ENCODE data around the gene GALNT13. TPM values are rescaled to one million over a fixed set of nuclear protein-coding genes. Genes with fewer than 3 reads are reported as not detected.
A peak's percentile ranks its signal among the peaks of the same experiment; 100 is the strongest.

Gene GALNT13
- total RNA-seq, 2 donors from 2014 or later: 0.33 to 5.7 TPM

- 38 to 42% methylated on average over 6 of the region's 6 CpGs for WGBS, 2 donors
- Histone ChIP-seq H3K4me1 (peaks cover 20% of the 10 kb centered on the region), H3K27me3 (no peaks in the 10 kb centered on the region), H3K27ac (no peak overlapping the region), H3K9me3 (no peaks in the 10 kb centered on the region), H3K4me3 (no peak overlapping the region), H3K36me3 (replicated peaks in 1 of 2; ENCODE audit: insufficient read depth in 1 of 2, low read depth in 2 of 2) (no peaks in the 10 kb centered on the region)
- ATAC-seq (peak; percentile 33), DNase-seq (no peak)
- intact Hi-C loops (cut with DNase I): no loop called here
- TF ChIP-seq, protein P1, sequence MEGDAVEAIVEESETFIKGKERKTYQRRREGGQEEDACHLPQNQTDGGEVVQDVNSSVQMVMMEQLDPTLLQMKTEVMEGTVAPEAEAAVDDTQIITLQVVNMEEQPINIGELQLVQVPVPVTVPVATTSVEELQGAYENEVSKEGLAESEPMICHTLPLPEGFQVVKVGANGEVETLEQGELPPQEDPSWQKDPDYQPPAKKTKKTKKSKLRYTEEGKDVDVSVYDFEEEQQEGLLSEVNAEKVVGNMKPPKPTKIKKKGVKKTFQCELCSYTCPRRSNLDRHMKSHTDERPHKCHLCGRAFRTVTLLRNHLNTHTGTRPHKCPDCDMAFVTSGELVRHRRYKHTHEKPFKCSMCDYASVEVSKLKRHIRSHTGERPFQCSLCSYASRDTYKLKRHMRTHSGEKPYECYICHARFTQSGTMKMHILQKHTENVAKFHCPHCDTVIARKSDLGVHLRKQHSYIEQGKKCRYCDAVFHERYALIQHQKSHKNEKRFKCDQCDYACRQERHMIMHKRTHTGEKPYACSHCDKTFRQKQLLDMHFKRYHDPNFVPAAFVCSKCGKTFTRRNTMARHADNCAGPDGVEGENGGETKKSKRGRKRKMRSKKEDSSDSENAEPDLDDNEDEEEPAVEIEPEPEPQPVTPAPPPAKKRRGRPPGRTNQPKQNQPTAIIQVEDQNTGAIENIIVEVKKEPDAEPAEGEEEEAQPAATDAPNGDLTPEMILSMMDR (IDR thresholded peaks at IDR 0.05): no peak
- TF ChIP-seq POLR2A (IDR thresholded peaks at IDR 0.05): no peak
These were observed 578.4 kb downstream of the GALNT13 start for GRCh38 chr2:154449951-154450658.

- no peak for ATAC-seq
- Histone ChIP-seq H3K36me3 (replicated peaks in 1 of 2; ENCODE audit: insufficient read depth in 1 of 2, low read depth in 2 of 2) (no peaks in the 10 kb centered on the region), H3K9me3 (no peaks in the 10 kb centered on the region), H3K27ac (no peak overlapping the region), H3K27me3 (no peaks in the 10 kb centered on the region), H3K4me3 (no peak overlapping the region), H3K4me1 (peaks cover 17% of the 10 kb centered on the region)
- DNase-seq: no peak
- WGBS, 2 donors: 49 to 51% methylated on average over 2 of the region's 2 CpGs
- intact Hi-C loops (cut with DNase I): no loop called here
- no peak for TF ChIP-seq POLR2A (IDR thresholded peaks at IDR 0.05)
- TF ChIP-seq, protein P1 (IDR thresholded peaks at IDR 0.05): no peak
These were observed 580.7 kb downstream of the GALNT13 start for GRCh38 chr2:154452471-154452870.

DNA sequence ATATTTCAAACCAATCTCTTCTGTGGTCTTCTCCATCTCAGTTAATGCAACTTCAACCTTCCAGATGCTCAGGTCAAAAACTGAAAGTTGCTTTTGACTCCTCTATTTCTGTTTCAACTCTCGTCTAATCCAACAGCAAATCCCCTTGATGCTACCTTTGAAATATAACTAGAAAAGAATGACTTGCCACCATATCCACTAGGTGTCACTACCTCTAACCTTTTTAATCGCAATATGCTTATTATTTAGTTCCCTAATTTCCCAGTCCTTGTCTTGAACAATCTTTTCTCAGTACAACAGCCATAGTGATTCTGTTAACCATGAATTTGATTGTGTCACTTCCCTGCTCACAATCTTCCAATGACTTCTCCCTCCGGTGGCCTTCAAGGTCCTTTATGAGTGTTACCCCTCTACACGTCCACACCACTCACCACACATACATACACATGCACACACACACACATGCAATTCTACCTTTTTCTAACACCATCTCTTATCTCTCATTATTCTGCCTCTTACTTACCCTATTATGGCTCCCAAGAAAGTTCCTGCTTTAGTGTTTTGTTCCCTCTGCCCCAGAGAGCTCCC lies 581.3 kb downstream of the GALNT13 start:
- H3K4me1 ChIP-seq: peaks cover 12% of the 10 kb centered on the region
- no peak for TF ChIP-seq POLR2A (IDR thresholded peaks at IDR 0.05)
- TF ChIP-seq, protein P1 (IDR thresholded peaks at IDR 0.05): peak in 5 of 7 experiments; percentile 13 to 45 (median 43)
- intact Hi-C loops (cut with DNase I): no loop called here
- H3K9me3 ChIP-seq: no peaks in the 10 kb centered on the region
- no peak overlapping the region for H3K4me3 ChIP-seq
- DNase-seq: no peak
- H3K36me3 ChIP-seq (replicated peaks in 1 of 2; ENCODE audit: insufficient read depth in 1 of 2, low read depth in 2 of 2): no peaks in the 10 kb centered on the region
- 44 to 47% methylated on average over 4 of the region's 4 CpGs for WGBS, 2 donors
- H3K27ac ChIP-seq: no peak overlapping the region
- ATAC-seq: peak; percentile 45
- no peaks in the 10 kb centered on the region for H3K27me3 ChIP-seq

DNA sequence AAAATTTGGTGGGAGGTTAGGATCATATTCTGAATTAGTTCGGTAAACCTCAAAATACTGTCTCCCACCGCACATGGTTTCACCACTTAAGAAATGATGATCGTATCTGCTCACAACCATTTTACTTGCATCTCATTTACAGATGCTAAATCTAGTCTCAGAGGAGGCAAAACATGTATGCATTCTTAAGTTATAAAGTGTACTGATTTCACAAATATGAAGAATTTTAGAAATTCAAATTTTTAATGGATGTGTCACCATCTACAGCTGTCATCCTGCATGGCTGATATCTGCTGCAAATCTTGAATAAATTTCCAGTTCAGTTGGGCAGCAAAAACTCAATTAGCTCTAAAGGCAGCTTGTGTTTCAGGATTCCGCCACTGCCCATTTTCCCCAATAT lies 583.4 kb downstream of the GALNT13 start:
- no peaks in the 10 kb centered on the region for H3K27me3 ChIP-seq
- TF ChIP-seq, protein P1 (IDR thresholded peaks at IDR 0.05): no peak
- TF ChIP-seq POLR2A (IDR thresholded peaks at IDR 0.05): no peak
- WGBS, 2 donors: 92 to 96% methylated on average over 4 of the region's 4 CpGs
- H3K36me3 ChIP-seq (replicated peaks in 1 of 2; ENCODE audit: insufficient read depth in 1 of 2, low read depth in 2 of 2): no peaks in the 10 kb centered on the region
- H3K4me1 ChIP-seq: peaks cover 2% of the 10 kb centered on the region
- H3K9me3 ChIP-seq: no peaks in the 10 kb centered on the region
- H3K27ac ChIP-seq: no peak overlapping the region
- DNase-seq: no peak
- no peak for ATAC-seq
- intact Hi-C loops (cut with DNase I): no loop called here
- H3K4me3 ChIP-seq: no peak overlapping the region

DNA sequence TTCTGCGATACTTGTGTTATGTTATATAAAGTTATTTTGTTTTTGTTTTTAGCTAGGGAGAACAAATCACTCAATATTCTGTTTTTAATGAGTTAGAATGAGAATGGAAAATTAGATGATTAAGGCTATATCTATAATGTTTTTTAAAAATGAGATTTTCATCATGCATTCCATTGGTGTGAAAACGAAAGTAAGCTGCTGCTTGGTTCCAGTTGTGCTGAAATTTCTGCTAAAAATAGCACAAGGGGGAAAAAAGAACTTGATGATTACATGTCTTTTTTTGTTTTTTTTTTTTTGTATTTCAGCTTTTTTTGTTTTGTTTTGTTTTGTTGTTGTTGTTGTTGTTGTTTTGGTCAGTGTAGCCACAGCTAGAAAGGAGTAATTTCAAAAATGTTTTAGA lies 584.1 kb downstream of the GALNT13 start:
- Histone ChIP-seq H3K4me3 (no peak overlapping the region), H3K9me3 (no peaks in the 10 kb centered on the region), H3K36me3 (replicated peaks in 1 of 2; ENCODE audit: insufficient read depth in 1 of 2, low read depth in 2 of 2) (no peaks in the 10 kb centered on the region), H3K27ac (no peak overlapping the region), H3K4me1 (no peaks in the 10 kb centered on the region), H3K27me3 (no peaks in the 10 kb centered on the region)
- intact Hi-C loops (cut with DNase I): no loop called here
- DNase-seq (no peak), ATAC-seq (no peak)
- 54 to 59% methylated on average over 2 of the region's 2 CpGs for WGBS, 2 donors
- TF ChIP-seq POLR2A (IDR thresholded peaks at IDR 0.05): no peak
- TF ChIP-seq, protein P1 (IDR thresholded peaks at IDR 0.05): no peak
